Measurements from ENCODE around the gene CEMP1. TPM values are rescaled to one million over a fixed set of nuclear protein-coding genes. Genes with fewer than 3 reads are reported as not detected.
A peak's percentile ranks its signal among the peaks of the same experiment; 100 is the strongest.
"Not testable (repeated sequence)": the region's sequence is repeated elsewhere in the genome, so short reads cannot be mapped to it uniquely, and the experiment has no call there.

The CEMP1 gene
- polyA plus RNA-seq, 1 experiment: not detected

DNA sequence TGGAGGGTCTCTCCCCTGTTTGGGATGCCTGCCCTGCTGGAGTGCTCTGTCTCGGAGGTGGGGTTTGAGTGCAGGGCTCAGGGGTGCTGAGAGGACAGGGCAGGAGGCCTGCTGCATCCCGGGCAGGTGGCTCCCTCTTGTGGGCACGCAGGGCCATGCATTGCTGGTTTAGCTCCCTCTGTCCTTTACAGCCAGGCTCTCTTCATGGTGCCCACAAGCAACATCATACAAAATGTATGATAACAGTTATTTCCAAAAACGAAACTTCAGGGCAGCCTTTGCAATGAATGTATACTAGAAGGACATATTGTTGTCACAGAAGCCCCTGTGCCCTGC is 29.6 kb upstream of the CEMP1 start:
- H3K4me3 ChIP-seq (ENCODE audit: low read depth, low read length); DNase-seq (ENCODE audit: low read depth); H3K36me3 ChIP-seq (ENCODE audit: control insufficient read depth, insufficient read depth, low read length); H3K27me3 ChIP-seq (ENCODE audit: control insufficient read depth, insufficient read depth, low read length); POLR2A ChIA-PET; CTCF ChIA-PET: not testable (repeated sequence)
- peak; percentile 31; the same call in 1 of the 2 replicates for TF ChIP-seq CTCF (IDR thresholded peaks at IDR 0.05; ENCODE audit: insufficient read depth, low read depth, low read length)

DNA sequence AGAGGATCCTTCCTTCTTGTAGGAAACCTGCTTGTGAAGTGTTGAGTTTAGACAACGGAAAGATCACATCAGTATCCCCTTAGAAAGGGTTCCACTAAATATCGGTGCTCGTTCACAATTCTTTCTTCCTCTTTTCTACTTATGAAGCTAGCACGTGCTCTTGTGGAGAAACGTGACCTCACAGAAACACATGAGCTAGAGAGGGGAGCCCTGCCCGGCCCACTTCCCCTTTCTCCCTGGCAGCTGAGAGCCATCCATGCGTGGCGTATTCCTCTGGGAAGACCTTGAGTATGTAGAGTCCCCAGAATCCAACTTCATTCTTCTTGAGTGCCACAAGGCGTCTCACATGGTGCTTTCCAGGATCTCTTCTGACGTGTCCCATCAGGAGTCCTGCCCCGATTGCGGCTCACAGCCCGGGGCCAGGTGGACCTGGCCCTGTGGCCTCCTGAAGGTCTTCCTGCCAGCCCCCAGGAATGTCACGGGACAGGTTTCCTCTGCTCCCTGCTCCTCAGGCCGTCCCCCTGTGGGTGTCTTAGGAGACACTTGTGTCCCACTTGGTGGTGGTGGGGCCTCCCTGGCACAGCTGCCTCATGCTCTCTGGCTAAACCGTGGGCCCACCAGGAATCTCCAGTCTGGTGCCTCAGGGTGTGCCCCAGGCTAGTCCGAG is 29.1 kb upstream of the CEMP1 start:
- DNase-seq (ENCODE audit: low read depth); POLR2A ChIA-PET; H3K27me3 ChIP-seq (ENCODE audit: control insufficient read depth, insufficient read depth, low read length); H3K36me3 ChIP-seq (ENCODE audit: control insufficient read depth, insufficient read depth, low read length); CTCF ChIA-PET; H3K4me3 ChIP-seq (ENCODE audit: low read depth, low read length): not testable (repeated sequence)

GRCh38 chr16:2557150-2557549 is 25.9 kb upstream of the CEMP1 start:
- CTCF ChIA-PET; H3K4me3 ChIP-seq (ENCODE audit: low read depth, low read length); POLR2A ChIA-PET; H3K36me3 ChIP-seq (ENCODE audit: control insufficient read depth, insufficient read depth, low read length); H3K27me3 ChIP-seq (ENCODE audit: control insufficient read depth, insufficient read depth, low read length); DNase-seq (ENCODE audit: low read depth): not testable (repeated sequence)

- H3K4me3 ChIP-seq (ENCODE audit: low read depth, low read length); DNase-seq (ENCODE audit: low read depth); POLR2A ChIA-PET; H3K27me3 ChIP-seq (ENCODE audit: control insufficient read depth, insufficient read depth, low read length); CTCF ChIA-PET; H3K36me3 ChIP-seq (ENCODE audit: control insufficient read depth, insufficient read depth, low read length): not testable (repeated sequence)
Measured at GRCh38 chr16:2554709-2555425, 23.7 kb upstream of the CEMP1 start.

DNA sequence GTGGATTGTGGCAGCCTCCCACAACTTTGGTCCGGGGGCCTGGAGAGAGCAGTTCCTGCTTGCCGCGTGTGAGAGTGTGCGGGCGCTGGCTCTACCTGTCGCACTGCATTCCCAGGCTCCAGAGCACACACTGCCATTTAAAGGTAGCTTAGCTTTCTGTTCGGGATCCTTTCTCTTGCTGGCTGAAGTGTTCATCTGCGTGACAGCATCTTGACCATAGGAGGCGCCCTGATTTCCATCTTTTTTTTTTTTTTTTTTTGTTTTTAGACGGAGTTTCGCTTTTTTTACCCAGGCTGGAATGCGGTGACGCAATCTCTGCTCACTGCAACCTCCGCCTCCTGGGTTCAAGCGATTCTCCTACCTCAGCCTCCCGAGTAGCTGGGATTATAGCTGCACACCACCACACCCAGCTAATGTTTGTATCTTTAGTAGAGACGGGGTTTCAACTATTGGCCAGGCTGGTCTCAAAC is 20.2 kb upstream of the CEMP1 start:
- CTCF ChIA-PET; DNase-seq (ENCODE audit: low read depth); H3K27me3 ChIP-seq (ENCODE audit: control insufficient read depth, insufficient read depth, low read length); POLR2A ChIA-PET; H3K4me3 ChIP-seq (ENCODE audit: low read depth, low read length); H3K36me3 ChIP-seq (ENCODE audit: control insufficient read depth, insufficient read depth, low read length): not testable (repeated sequence)

DNA sequence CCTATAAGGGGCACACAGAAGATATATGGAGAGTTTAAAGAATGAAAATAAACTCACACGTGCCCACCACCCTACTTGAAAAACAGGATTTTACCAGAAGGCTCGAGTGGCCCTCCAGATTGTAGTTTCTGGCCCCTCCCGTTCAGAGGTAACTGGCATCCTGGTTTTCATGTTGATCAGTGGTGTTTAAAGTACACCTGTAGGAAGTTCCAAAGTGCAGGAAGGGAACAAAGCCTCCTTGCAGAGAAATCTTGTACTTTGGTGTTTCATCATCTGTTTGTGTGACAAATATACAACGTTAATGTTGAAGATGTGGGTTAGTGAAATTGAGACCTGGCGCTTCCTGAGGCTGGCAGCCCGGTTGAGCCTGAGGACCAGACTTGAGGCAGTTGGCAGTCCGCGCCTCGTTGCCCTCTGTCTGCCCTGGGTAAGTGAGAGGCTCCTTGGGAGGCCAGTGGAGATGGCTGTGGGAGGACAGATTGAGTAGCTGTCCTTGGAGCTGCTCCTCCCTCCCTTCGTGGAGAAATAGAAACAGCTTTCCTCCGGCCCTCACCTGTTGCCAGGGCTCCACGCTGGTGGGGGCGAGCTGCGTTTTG is 19.2 kb upstream of the CEMP1 start:
- H3K27me3 ChIP-seq (ENCODE audit: control insufficient read depth, insufficient read depth, low read length); DNase-seq (ENCODE audit: low read depth); POLR2A ChIA-PET; CTCF ChIA-PET; H3K4me3 ChIP-seq (ENCODE audit: low read depth, low read length); H3K36me3 ChIP-seq (ENCODE audit: control insufficient read depth, insufficient read depth, low read length): not testable (repeated sequence)

GRCh38 chr16:2543771-2544170 is 12.6 kb upstream of the CEMP1 start:
- CTCF ChIA-PET; H3K4me3 ChIP-seq (ENCODE audit: low read depth, low read length): not testable (repeated sequence)

GRCh38 chr16:2541409-2541808 is 10.2 kb upstream of the CEMP1 start:
- H3K36me3 ChIP-seq (ENCODE audit: control insufficient read depth, insufficient read depth, low read length); POLR2A ChIA-PET; DNase-seq (ENCODE audit: low read depth); H3K27me3 ChIP-seq (ENCODE audit: control insufficient read depth, insufficient read depth, low read length); CTCF ChIA-PET; H3K4me3 ChIP-seq (ENCODE audit: low read depth, low read length): not testable (repeated sequence)

More at GRCh38 chr16:2543771-2544170, 12.6 kb upstream of the CEMP1 start:
- H3K36me3 ChIP-seq (ENCODE audit: control insufficient read depth, insufficient read depth, low read length); POLR2A ChIA-PET; DNase-seq (ENCODE audit: low read depth); H3K27me3 ChIP-seq (ENCODE audit: control insufficient read depth, insufficient read depth, low read length): not testable (repeated sequence)

GRCh38 chr16:2540912-2541311 is 9.7 kb upstream of the CEMP1 start:
- DNase-seq (ENCODE audit: low read depth); POLR2A ChIA-PET; H3K4me3 ChIP-seq (ENCODE audit: low read depth, low read length); CTCF ChIA-PET; H3K36me3 ChIP-seq (ENCODE audit: control insufficient read depth, insufficient read depth, low read length); H3K27me3 ChIP-seq (ENCODE audit: control insufficient read depth, insufficient read depth, low read length): not testable (repeated sequence)

Data from BJ (cell line).